Heart left ventricle (tissue), 16 donors: ENCODE data around the gene ITSN1. TPM values are rescaled to one million over a fixed set of nuclear protein-coding genes. Genes with fewer than 3 reads are reported as not detected.

Experiments
- ATAC-seq, 4 donors: fragments of 200-7000 bp; cut with Tn5 transposase; one replicate each; pipeline ENCODE4 v1.9.1; 2020 to 2022; ENCODE audit warnings: moderate library complexity in 4 of 4, mild to moderate bottlenecking in 3 of 4, moderate number of reproducible peaks in 1 of 4
- DNase-seq, 5 donors: peaks; one replicate each; pipeline ENCODE4 v3.0.0-alpha.2; 2020
- H3K27ac ChIP-seq, 12 donors: fragments of 200-600 bp; sonication (generic) in 4 of 12; one replicate each; pipeline versions ENCODE4 v1.5.0 to v1.8.0; 2016 to 2022; ENCODE audit warnings: mild to moderate bottlenecking in 2 of 12
- H3K27me3 ChIP-seq, 9 donors: fragments of 200-600 bp; sonication (generic) in 2 of 9; one replicate each; pipeline versions ENCODE4 v1.5.1 to v1.8.0; 2016 to 2022; ENCODE audit warnings: mild to moderate bottlenecking in 3 of 9
- H3K36me3 ChIP-seq, 9 donors: fragments of 200-600 bp; sonication (generic) in 2 of 9; one replicate each; pipeline versions ENCODE4 v1.5.0 to v1.8.0; 2018 to 2022; ENCODE audit warnings: mild to moderate bottlenecking in 2 of 9
- H3K4me1 ChIP-seq, 12 donors: fragments of 200-600 bp; sonication (generic) in 4 of 12; one replicate each; pipeline versions ENCODE4 v1.5.0 to v1.8.0; 2016 to 2022; ENCODE audit warnings: mild to moderate bottlenecking in 3 of 12
- H3K4me3 ChIP-seq, 12 donors: fragments of 200-600 bp; sonication (generic) in 4 of 12; one replicate each; pipeline versions ENCODE4 v1.5.0 to v1.8.0; 2017 to 2022; ENCODE audit warnings: mild to moderate bottlenecking in 9 of 12, moderate library complexity in 4 of 12
- H3K9me3 ChIP-seq, 12 donors: fragments of 200-600 bp; sonication (generic) in 4 of 12; one replicate each; pipeline versions ENCODE4 v1.5.0 to v1.8.0; 2016 to 2022; ENCODE audit warnings: mild to moderate bottlenecking in 1 of 12
- CTCF ChIP-seq, 12 donors: fragments of 200-600 bp; sonication (generic) in 4 of 12; IDR thresholded peaks; one replicate each; pipeline versions ENCODE4 v1.5.0 to v1.8.0; 2018 to 2022; ENCODE audit warnings: antibody characterized with exemption in 12 of 12, mild to moderate bottlenecking in 5 of 12
- POLR2A ChIP-seq, 2 donors: fragments of 450-650 bp; IDR thresholded peaks; one replicate each; pipeline ENCODE4 v1.6.1; 2017; ENCODE audit warnings: antibody characterized with exemption in 2 of 2, mild to moderate bottlenecking in 2 of 2, moderate library complexity in 2 of 2
- WGBS, 4 donors: extraction: QIAGEN DNeasy Blood & Tissue Kit in 2 of 4; methylation state at CpG; one replicate each; pipeline versions ENCODE4 v1.1.5 to v1.1.7; 2013 to 2018; 5-methylcytosine and 5-hydroxymethylcytosine counted together
- intact Hi-C, 10 donors: fragments of 100-400 bp; cut with DNase I; formaldehyde crosslinking; loops; one replicate each; pipeline versions ENCODE4 v1.11.1 to v1.14.2; 2022
- polyA plus RNA-seq, 2 donors: library from polyadenylated mRNA; stranded (reverse); fragments of 200-250 nt; gene quantifications; one replicate each; pipeline ENCODE4 v1.2.3, GENCODE V29; 2013
- total RNA-seq, 9 donors: library from RNA; depleted of rRNA in 2 of 9; stranded (reverse); fragments of >200 nt in 2 of 9; fragmentation: NEBNext Ultra II Directional in 3 of 9; extraction: Animal tissue kit (Norgen Biotek cat#: 25700) in 3 of 9; gene quantifications; one replicate each; pipeline versions ENCODE4 v1.1.0 to v1.2.4, GENCODE V29; 2016 to 2023
- donor health status: ischemic (EF 13 %, LVEDD 7.1; RV severe dilation, severe dysfunction).
- donor health status: healthy with polysubstance abuse.
- donor health status: DM: no; HTN: yes; CAD: no.
- donor health status: DM: no; HTN: no; CAD: no.
- donor health status: ischemic (EF 25% LVEDD 6.9; RV normal size, moderate dysfunction).
- donor health status: ischemic (EF 25% LVEDD 5.7; RV mildly dilated, moderate dysfunction).
- donor health status: healthy.
- donor health status: DM: yes; HTN: yes; CAD: no.
- donor health status: ischemic (EF 35%, LVEDD 5.7; RV mildly dilated, moderate dysfunction).
- donor health status: nonischemic (EF 11% LVEDD 7.7; RV severe dilation, severe dysfunction).
- donor health status: DM: yes; HTN: yes; CAD: no.
- donor health status: PGD.
- donor health status: ischemic (EF 29% LVEDD 5.4; RV normal size, mild dysfunction).
- donor health status: nonischemic (EF 23%, LVEDD 6.1; RV moderate dilation, normal function).

Gene ITSN1
- total and polyA plus RNA-seq, 11 donors: 17.2 to 51.5 (median 34.0) TPM

- Histone ChIP-seq H3K27me3 (no peaks in the 10 kb centered on the region), H3K9me3 (no peaks in the 10 kb centered on the region), H3K36me3 (no peaks in the 10 kb centered on the region), H3K4me1 (no peaks in the 10 kb centered on the region), H3K4me3 (no peak overlapping the region), H3K27ac (no peak overlapping the region)
- DNase-seq (no peak), ATAC-seq (no peak)
- intact Hi-C loops: no loop called here
- 90 to 95% (median 91%) methylated on average over 13 to 20 of the region's 20 CpGs for WGBS, 4 donors
- TF ChIP-seq POLR2A (IDR thresholded peaks at IDR 0.05) (no peak), CTCF (IDR thresholded peaks at IDR 0.05) (no peak)
Observed at GRCh38 chr21:33875026-33875695, 232.9 kb downstream of the ITSN1 start.

DNA sequence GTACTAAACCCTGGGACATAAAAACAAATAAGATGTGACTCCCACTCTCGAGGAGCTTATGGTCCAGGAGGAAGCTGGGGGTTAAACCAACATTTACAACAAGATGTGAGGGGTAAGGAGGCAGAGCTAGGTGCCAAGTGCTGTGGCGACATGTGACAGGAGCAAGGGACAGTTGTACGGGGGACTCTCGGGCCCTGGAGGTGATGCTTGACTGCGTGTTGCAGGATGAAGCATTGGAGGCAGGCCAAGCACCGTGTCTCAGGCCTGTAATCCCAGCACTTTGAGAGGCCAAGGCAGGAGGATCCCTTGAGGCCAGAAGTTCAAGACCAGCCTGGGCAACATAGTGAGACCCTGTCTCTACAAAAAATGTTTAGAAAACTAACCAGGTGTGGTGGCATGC is 236.5 kb downstream of the ITSN1 start:
- Histone ChIP-seq H3K9me3 (no peaks in the 10 kb centered on the region), H3K4me3 (no peak overlapping the region), H3K36me3 (no peaks in the 10 kb centered on the region), H3K27ac (no peak overlapping the region), H3K27me3 (no peaks in the 10 kb centered on the region), H3K4me1 (no peaks in the 10 kb centered on the region)
- TF ChIP-seq POLR2A (IDR thresholded peaks at IDR 0.05) (no peak), CTCF (IDR thresholded peaks at IDR 0.05) (no peak)
- WGBS, 4 donors: 82 to 88% (median 87%) methylated on average over 6 of the region's 6 CpGs
- DNase-seq (no peak), ATAC-seq (no peak)
- intact Hi-C loops: no loop called here

DNA sequence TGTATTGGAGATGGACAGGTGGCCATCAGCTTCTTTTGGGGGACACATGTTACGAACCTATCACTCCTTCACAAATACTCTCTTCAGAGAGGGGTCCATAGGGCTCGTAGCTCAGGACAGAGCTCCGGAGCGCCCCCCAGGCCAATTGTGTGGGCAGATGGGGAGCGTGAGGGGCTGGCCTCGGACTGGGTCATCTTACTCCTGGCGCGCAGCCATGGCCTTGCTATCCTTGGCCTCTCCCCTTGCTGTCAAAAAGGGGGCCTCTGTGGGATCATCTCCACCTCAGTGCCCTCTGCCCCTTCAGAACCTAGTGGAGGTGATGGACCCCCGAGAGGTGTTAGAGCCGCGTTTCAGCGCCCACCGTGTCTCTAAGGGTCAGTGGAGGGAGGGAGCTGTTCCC is 238.3 kb downstream of the ITSN1 start:
- no peaks in the 10 kb centered on the region for H3K4me1 ChIP-seq
- H3K36me3 ChIP-seq: no peaks in the 10 kb centered on the region
- DNase-seq (no peak), ATAC-seq (no peak)
- intact Hi-C loops: no loop called here
- H3K27me3 ChIP-seq: no peaks in the 10 kb centered on the region
- TF ChIP-seq POLR2A (IDR thresholded peaks at IDR 0.05) (no peak), CTCF (IDR thresholded peaks at IDR 0.05) (no peak)
- H3K4me3 ChIP-seq: no peak overlapping the region
- no peak overlapping the region for H3K27ac ChIP-seq
- H3K9me3 ChIP-seq: no peaks in the 10 kb centered on the region
- WGBS, 4 donors: 82 to 91% (median 89%) methylated on average over 10 to 13 of the region's 13 CpGs

DNA sequence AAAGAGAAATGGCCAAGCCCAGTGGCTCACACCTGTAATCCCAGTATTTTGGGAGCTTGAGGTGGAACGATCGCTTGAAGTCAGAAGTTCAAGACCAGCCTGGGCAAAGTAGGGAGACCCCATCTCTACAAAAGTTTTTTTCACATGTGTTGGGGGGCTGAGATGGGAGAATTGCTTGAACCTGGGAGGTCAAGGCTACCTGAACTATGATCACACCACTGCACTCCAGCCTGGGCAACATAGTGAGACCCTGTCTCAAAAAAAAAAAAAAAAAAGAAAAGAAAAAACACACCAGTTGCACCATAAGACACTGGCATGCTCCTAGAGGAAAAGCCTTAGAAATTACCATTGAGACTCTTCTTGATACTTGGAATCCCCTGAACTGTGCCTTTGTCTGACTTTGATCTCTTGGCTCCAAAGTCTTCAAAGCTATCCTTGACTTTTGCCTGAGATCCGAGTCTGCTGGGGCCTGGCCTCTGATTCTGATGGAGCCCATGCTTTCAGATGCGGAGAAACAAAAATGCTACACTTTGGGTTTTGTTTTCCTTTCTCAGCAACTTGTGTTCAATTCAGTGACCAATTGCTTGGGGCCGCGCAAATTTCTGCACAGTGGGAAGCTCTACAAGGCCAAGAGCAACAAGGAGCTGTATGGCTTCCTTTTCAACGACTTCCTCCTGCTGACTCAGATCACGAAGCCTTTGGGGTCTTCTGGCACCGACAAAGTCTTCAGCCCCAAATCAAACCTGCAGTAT is 239.6 kb downstream of the ITSN1 start:
- no peak for ATAC-seq
- Histone ChIP-seq H3K4me3 (no peak overlapping the region), H3K4me1 (no peaks in the 10 kb centered on the region), H3K27ac (no peak overlapping the region), H3K36me3 (no peaks in the 10 kb centered on the region), H3K27me3 (no peaks in the 10 kb centered on the region), H3K9me3 (no peaks in the 10 kb centered on the region)
- DNase-seq: no peak
- no peak for TF ChIP-seq CTCF (IDR thresholded peaks at IDR 0.05)
- TF ChIP-seq POLR2A (IDR thresholded peaks at IDR 0.05): no peak
- WGBS, 4 donors: 76 to 80% (median 76%) methylated on average over 9 of the region's 9 CpGs
- intact Hi-C loops: no loop called here
